H9 (cell line): ENCODE measurements around the gene OR6B3. TPM values are rescaled to one million over a fixed set of nuclear protein-coding genes. Genes with fewer than 3 reads are reported as not detected.

Source experiments
- DNase-seq: peaks from one replicate; pipeline ENCODE4 v3.0.0-alpha.2; 2017
- H2AFZ ChIP-seq: one replicate; pipeline ENCODE4 v1.6.1; 2013; ENCODE audit warnings: mild to moderate bottlenecking, low read length, control low read depth, moderate library complexity
- H2AK5ac ChIP-seq: 2 replicates; pipeline ENCODE4 v1.6.1; 2013; ENCODE audit warnings: low read length, control low read depth, mixed read lengths; ENCODE audit not compliant: insufficient read length
- H2BK120ac ChIP-seq: one replicate; pipeline ENCODE4 v1.6.1; 2013; ENCODE audit warnings: low read depth, mild to moderate bottlenecking, low read length, control low read depth, inconsistent platforms; ENCODE audit not compliant: poor library complexity, severe bottlenecking
- H2BK12ac ChIP-seq: 2 replicates; pipeline ENCODE4 v1.6.1; 2013; ENCODE audit warnings: low read length, control low read depth, mixed read lengths, low read depth; ENCODE audit not compliant: insufficient read length
- H2BK15ac ChIP-seq: 2 replicates; pipeline ENCODE4 v1.6.1; 2013; ENCODE audit warnings: low read depth, low read length, control low read depth
- H2BK20ac ChIP-seq: one replicate; pipeline ENCODE4 v1.6.1; 2013; ENCODE audit warnings: low read depth, mild to moderate bottlenecking, low read length, control low read depth, inconsistent platforms; ENCODE audit not compliant: poor library complexity, severe bottlenecking
- H2BK5ac ChIP-seq: 2 replicates; pipeline ENCODE4 v1.6.1; 2013; ENCODE audit warnings: low read length, control low read depth, mixed read lengths; ENCODE audit not compliant: insufficient read length
- H3K14ac ChIP-seq: 2 replicates; pipeline ENCODE4 v1.6.1; 2013; ENCODE audit warnings: low read length, control low read depth; ENCODE audit not compliant: insufficient read depth
- H3K18ac ChIP-seq: 2 replicates; pipeline ENCODE4 v1.6.1; 2013; ENCODE audit warnings: low read depth, mild to moderate bottlenecking, mixed read lengths, low read length, control low read depth; ENCODE audit not compliant: insufficient read length
- H3K23ac ChIP-seq: 2 replicates; pipeline ENCODE4 v1.6.1; 2013; ENCODE audit warnings: low read length, control low read depth, mixed read lengths, low read depth; ENCODE audit not compliant: insufficient read length
- H3K23me2 ChIP-seq: 2 replicates; pipeline ENCODE4 v1.6.1; 2013; ENCODE audit warnings: low read depth, mild to moderate bottlenecking, mixed read lengths, low read length, control low read depth; ENCODE audit not compliant: insufficient read length, poor library complexity, severe bottlenecking
- H3K27ac ChIP-seq: 2 replicates; pipeline ENCODE4 v1.5.1; 2013; ENCODE audit warnings: low read length, control low read depth, mixed read lengths, low read depth; ENCODE audit not compliant: insufficient read length
- H3K27me3 ChIP-seq: 2 replicates; pipeline ENCODE4 v1.6.1; 2013; ENCODE audit warnings: low read length, control low read depth, inconsistent platforms; ENCODE audit not compliant: insufficient read depth
- H3K4ac ChIP-seq: 2 replicates; pipeline ENCODE4 v1.6.1; 2013; ENCODE audit warnings: low read depth, mild to moderate bottlenecking, control low read depth, inconsistent platforms, low read length, moderate library complexity
- H3K4me1 ChIP-seq: 2 replicates; pipeline ENCODE4 v1.6.1; 2013; ENCODE audit warnings: low read length, control low read depth, inconsistent platforms; ENCODE audit not compliant: insufficient read depth
- H3K4me2 ChIP-seq: 2 replicates; pipeline ENCODE4 v1.6.1; 2013; ENCODE audit warnings: low read length, control low read depth, mixed read lengths; ENCODE audit not compliant: insufficient read length, insufficient read depth
- H3K56ac ChIP-seq: 2 replicates; pipeline ENCODE4 v1.6.1; 2013; ENCODE audit warnings: low read depth, mild to moderate bottlenecking, mixed read lengths, low read length, control low read depth; ENCODE audit not compliant: insufficient read length
- H3K79me1 ChIP-seq: 2 replicates; pipeline ENCODE4 v1.6.1; 2013; ENCODE audit warnings: low read depth, mild to moderate bottlenecking, moderate library complexity, low read length, control low read depth, inconsistent platforms; ENCODE audit not compliant: insufficient read depth, poor library complexity, severe bottlenecking
- H3K79me2 ChIP-seq: 2 replicates; pipeline ENCODE4 v1.6.1; 2013; ENCODE audit warnings: low read length, control low read depth, inconsistent platforms; ENCODE audit not compliant: insufficient read depth
- H3K9ac ChIP-seq: 2 replicates; pipeline ENCODE4 v1.6.1; 2013; ENCODE audit warnings: low read length, control low read depth, mixed read lengths; ENCODE audit not compliant: insufficient read length; ENCODE audit errors: extremely low read depth
- H3K9me3 ChIP-seq: one replicate; pipeline ENCODE4 v1.6.1; 2013; ENCODE audit warnings: low read depth, low read length, inconsistent platforms; ENCODE audit not compliant: control insufficient read depth
- H3T11ph ChIP-seq: one replicate; pipeline ENCODE4 v1.6.1; 2013; ENCODE audit warnings: mild to moderate bottlenecking, low read length, control low read depth, inconsistent platforms
- H4K20me1 ChIP-seq: one replicate; pipeline ENCODE4 v1.6.1; 2013; ENCODE audit not compliant: control insufficient read depth, insufficient read length, insufficient read depth
- H4K5ac ChIP-seq: 2 replicates; pipeline ENCODE4 v1.6.1; 2013; ENCODE audit warnings: low read depth, mild to moderate bottlenecking, mixed read lengths, low read length, control low read depth; ENCODE audit not compliant: insufficient read length
- H4K8ac ChIP-seq: replicated peaks from 2 replicates; pipeline ENCODE4 v1.6.1; 2013; ENCODE audit warnings: low read length, control low read depth, mixed read lengths, low read depth; ENCODE audit not compliant: insufficient read length
- H4K91ac ChIP-seq: 2 replicates; pipeline ENCODE4 v1.6.1; 2013; ENCODE audit warnings: low read depth, mild to moderate bottlenecking, moderate library complexity, mixed read lengths, low read length, control low read depth; ENCODE audit not compliant: insufficient read length
- H3K27ac Mint-ChIP-seq, 3 experiments: 2 replicates in 2 of 3; 3 replicates in 1 of 3; pipeline ENCODE4 v1.8.0; 2020 to 2021; ENCODE audit warnings: mixed read lengths in 3 of 3, mild to moderate bottlenecking in 1 of 3, moderate library complexity in 1 of 3
- H3K27me3 Mint-ChIP-seq: 2 replicates; pipeline ENCODE4 v1.8.0; 2021; ENCODE audit warnings: low read depth, mild to moderate bottlenecking, moderate library complexity, mixed read lengths
- H3K36me3 Mint-ChIP-seq, 3 experiments: 2 replicates in 2 of 3; 3 replicates in 1 of 3; pipeline ENCODE4 v1.8.0; 2020 to 2021; ENCODE audit warnings: low read depth in 3 of 3, mixed read lengths in 3 of 3; ENCODE audit not compliant: insufficient read depth in 1 of 3
- H3K4me1 Mint-ChIP-seq, 2 experiments: 2 replicates each; pipeline ENCODE4 v1.8.0; 2020; ENCODE audit warnings: mixed read lengths in 2 of 2
- H3K4me3 Mint-ChIP-seq, 2 experiments: 2 replicates in 1 of 2; 3 replicates in 1 of 2; pipeline ENCODE4 v1.8.0; 2020 to 2021; ENCODE audit warnings: mild to moderate bottlenecking in 2 of 2, mixed read lengths in 2 of 2, moderate library complexity in 1 of 2
- H3K9me3 Mint-ChIP-seq, 2 experiments: 2 replicates in 1 of 2; 3 replicates in 1 of 2; pipeline ENCODE4 v1.8.0; 2020; ENCODE audit warnings: mild to moderate bottlenecking in 2 of 2, mixed read lengths in 2 of 2, moderate library complexity in 1 of 2
- CTCF ChIP-seq: fragments of 200-600 bp; sonication (generic); conservative IDR thresholded peaks from 3 replicates; pipeline ENCODE4 v1.8.0; 2021; ENCODE audit warnings: antibody characterized with exemption, mild to moderate bottlenecking
- total RNA-seq: library from RNA; stranded (reverse); gene quantifications from 2 replicates; pipeline ENCODE4 v1.2.1, GENCODE V29; 2021

Gene OR6B3
- total RNA-seq, 1 experiment from 2014 or later, result not detected

DNA sequence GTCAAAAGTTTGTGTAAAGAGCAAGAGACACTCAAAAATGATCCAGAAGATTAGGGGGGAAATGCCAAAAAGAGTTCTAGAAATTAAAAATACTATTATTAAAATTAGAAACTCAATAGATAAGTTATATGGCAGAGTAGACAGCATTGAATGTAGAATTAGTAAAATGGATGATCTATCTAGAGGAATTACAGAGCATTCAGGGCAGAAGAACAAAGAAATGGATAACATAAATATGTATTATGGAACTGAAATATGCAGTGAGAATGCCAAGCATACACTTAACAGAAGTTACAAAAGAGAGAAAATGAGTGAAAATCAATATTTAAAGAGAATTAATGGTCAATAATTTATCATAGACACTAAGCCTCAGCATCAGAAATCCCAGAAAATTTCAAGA, 33.2 kb upstream of the OR6B3 start:
- H4K8ac ChIP-seq, result no peak overlapping the region
- H3K27me3 ChIP-seq, result no peaks in the 10 kb centered on the region
- H4K91ac ChIP-seq, result no peak overlapping the region
- no peak overlapping the region for H3T11ph ChIP-seq
- H3K14ac ChIP-seq, result no peak overlapping the region
- H2BK120ac ChIP-seq, result no peak overlapping the region
- H3K4ac ChIP-seq, result no peak overlapping the region
- H3K23me2 ChIP-seq, result peaks cover 3% of the 10 kb centered on the region
- Mint-ChIP-seq H3K4me3 (no peak overlapping the region), H3K27me3 (peaks cover 10% of the 10 kb centered on the region), H3K4me1 (peaks cover 11 to 13% of the 10 kb centered on the region in 2 experiments), H3K36me3 (peaks cover 4 to 23% (median 7%) of the 10 kb centered on the region in 3 experiments; a peak in 6 of 7 replicates), H3K9me3 (peaks cover 31 to 37% of the 10 kb centered on the region in 2 experiments), H3K27ac (no peak overlapping the region)
- no peak overlapping the region for H3K4me2 ChIP-seq
- H2BK15ac ChIP-seq, result no peak overlapping the region
- H3K79me2 ChIP-seq, result no peaks in the 10 kb centered on the region
- H3K9ac ChIP-seq, result no peak overlapping the region
- no peaks in the 10 kb centered on the region for H4K20me1 ChIP-seq
- no peak overlapping the region for H3K18ac ChIP-seq
- no peaks in the 10 kb centered on the region for H3K79me1 ChIP-seq
- H2BK20ac ChIP-seq, result no peak overlapping the region
- H4K5ac ChIP-seq, result no peak overlapping the region
- H2AFZ ChIP-seq, result no peak overlapping the region
- H3K4me1 ChIP-seq, result no peaks in the 10 kb centered on the region; the same call in 1 of the 2 replicates
- H3K23ac ChIP-seq, result no peak overlapping the region
- no peak overlapping the region for H3K27ac ChIP-seq
- H3K56ac ChIP-seq, result no peak overlapping the region
- no peak overlapping the region for H2AK5ac ChIP-seq
- TF ChIP-seq CTCF, result no peak
- H3K9me3 ChIP-seq, result no peaks in the 10 kb centered on the region
- no peak for DNase-seq
- no peak overlapping the region for H2BK12ac ChIP-seq
- H2BK5ac ChIP-seq, result no peak overlapping the region
